H9 (cell line): ENCODE results near the gene ATP8A2. TPM values are rescaled to one million over a fixed set of nuclear protein-coding genes. Genes with fewer than 3 reads are reported as not detected.

Experiments used
- DNase-seq: peaks from one replicate; pipeline ENCODE4 v3.0.0-alpha.2; 2017
- H2AFZ ChIP-seq: one replicate; pipeline ENCODE4 v1.6.1; 2013; ENCODE audit warnings: mild to moderate bottlenecking, low read length, control low read depth, moderate library complexity
- H2AK5ac ChIP-seq: 2 replicates; pipeline ENCODE4 v1.6.1; 2013; ENCODE audit warnings: low read length, control low read depth, mixed read lengths; ENCODE audit not compliant: insufficient read length
- H2BK120ac ChIP-seq: one replicate; pipeline ENCODE4 v1.6.1; 2013; ENCODE audit warnings: low read depth, mild to moderate bottlenecking, low read length, control low read depth, inconsistent platforms; ENCODE audit not compliant: poor library complexity, severe bottlenecking
- H2BK12ac ChIP-seq: 2 replicates; pipeline ENCODE4 v1.6.1; 2013; ENCODE audit warnings: low read length, control low read depth, mixed read lengths, low read depth; ENCODE audit not compliant: insufficient read length
- H2BK15ac ChIP-seq: 2 replicates; pipeline ENCODE4 v1.6.1; 2013; ENCODE audit warnings: low read depth, low read length, control low read depth
- H2BK20ac ChIP-seq: one replicate; pipeline ENCODE4 v1.6.1; 2013; ENCODE audit warnings: low read depth, mild to moderate bottlenecking, low read length, control low read depth, inconsistent platforms; ENCODE audit not compliant: poor library complexity, severe bottlenecking
- H2BK5ac ChIP-seq: 2 replicates; pipeline ENCODE4 v1.6.1; 2013; ENCODE audit warnings: low read length, control low read depth, mixed read lengths; ENCODE audit not compliant: insufficient read length
- H3K14ac ChIP-seq: 2 replicates; pipeline ENCODE4 v1.6.1; 2013; ENCODE audit warnings: low read length, control low read depth; ENCODE audit not compliant: insufficient read depth
- H3K18ac ChIP-seq: 2 replicates; pipeline ENCODE4 v1.6.1; 2013; ENCODE audit warnings: low read depth, mild to moderate bottlenecking, mixed read lengths, low read length, control low read depth; ENCODE audit not compliant: insufficient read length
- H3K23ac ChIP-seq: 2 replicates; pipeline ENCODE4 v1.6.1; 2013; ENCODE audit warnings: low read length, control low read depth, mixed read lengths, low read depth; ENCODE audit not compliant: insufficient read length
- H3K23me2 ChIP-seq: 2 replicates; pipeline ENCODE4 v1.6.1; 2013; ENCODE audit warnings: low read depth, mild to moderate bottlenecking, mixed read lengths, low read length, control low read depth; ENCODE audit not compliant: insufficient read length, poor library complexity, severe bottlenecking
- H3K27ac ChIP-seq: 2 replicates; pipeline ENCODE4 v1.5.1; 2013; ENCODE audit warnings: low read length, control low read depth, mixed read lengths, low read depth; ENCODE audit not compliant: insufficient read length
- H3K27me3 ChIP-seq: 2 replicates; pipeline ENCODE4 v1.6.1; 2013; ENCODE audit warnings: low read length, control low read depth, inconsistent platforms; ENCODE audit not compliant: insufficient read depth
- H3K4ac ChIP-seq: 2 replicates; pipeline ENCODE4 v1.6.1; 2013; ENCODE audit warnings: low read depth, mild to moderate bottlenecking, control low read depth, inconsistent platforms, low read length, moderate library complexity
- H3K4me1 ChIP-seq: 2 replicates; pipeline ENCODE4 v1.6.1; 2013; ENCODE audit warnings: low read length, control low read depth, inconsistent platforms; ENCODE audit not compliant: insufficient read depth
- H3K4me2 ChIP-seq: 2 replicates; pipeline ENCODE4 v1.6.1; 2013; ENCODE audit warnings: low read length, control low read depth, mixed read lengths; ENCODE audit not compliant: insufficient read length, insufficient read depth
- H3K56ac ChIP-seq: 2 replicates; pipeline ENCODE4 v1.6.1; 2013; ENCODE audit warnings: low read depth, mild to moderate bottlenecking, mixed read lengths, low read length, control low read depth; ENCODE audit not compliant: insufficient read length
- H3K79me1 ChIP-seq: 2 replicates; pipeline ENCODE4 v1.6.1; 2013; ENCODE audit warnings: low read depth, mild to moderate bottlenecking, moderate library complexity, low read length, control low read depth, inconsistent platforms; ENCODE audit not compliant: insufficient read depth, poor library complexity, severe bottlenecking
- H3K79me2 ChIP-seq: 2 replicates; pipeline ENCODE4 v1.6.1; 2013; ENCODE audit warnings: low read length, control low read depth, inconsistent platforms; ENCODE audit not compliant: insufficient read depth
- H3K9ac ChIP-seq: 2 replicates; pipeline ENCODE4 v1.6.1; 2013; ENCODE audit warnings: low read length, control low read depth, mixed read lengths; ENCODE audit not compliant: insufficient read length; ENCODE audit errors: extremely low read depth
- H3K9me3 ChIP-seq: one replicate; pipeline ENCODE4 v1.6.1; 2013; ENCODE audit warnings: low read depth, low read length, inconsistent platforms; ENCODE audit not compliant: control insufficient read depth
- H3T11ph ChIP-seq: one replicate; pipeline ENCODE4 v1.6.1; 2013; ENCODE audit warnings: mild to moderate bottlenecking, low read length, control low read depth, inconsistent platforms
- H4K20me1 ChIP-seq: one replicate; pipeline ENCODE4 v1.6.1; 2013; ENCODE audit not compliant: control insufficient read depth, insufficient read length, insufficient read depth
- H4K5ac ChIP-seq: 2 replicates; pipeline ENCODE4 v1.6.1; 2013; ENCODE audit warnings: low read depth, mild to moderate bottlenecking, mixed read lengths, low read length, control low read depth; ENCODE audit not compliant: insufficient read length
- H4K8ac ChIP-seq: replicated peaks from 2 replicates; pipeline ENCODE4 v1.6.1; 2013; ENCODE audit warnings: low read length, control low read depth, mixed read lengths, low read depth; ENCODE audit not compliant: insufficient read length
- H4K91ac ChIP-seq: 2 replicates; pipeline ENCODE4 v1.6.1; 2013; ENCODE audit warnings: low read depth, mild to moderate bottlenecking, moderate library complexity, mixed read lengths, low read length, control low read depth; ENCODE audit not compliant: insufficient read length
- H3K27ac Mint-ChIP-seq, 3 experiments: 2 replicates in 2 of 3; 3 replicates in 1 of 3; pipeline ENCODE4 v1.8.0; 2020 to 2021; ENCODE audit warnings: mixed read lengths in 3 of 3, mild to moderate bottlenecking in 1 of 3, moderate library complexity in 1 of 3
- H3K27me3 Mint-ChIP-seq: 2 replicates; pipeline ENCODE4 v1.8.0; 2021; ENCODE audit warnings: low read depth, mild to moderate bottlenecking, moderate library complexity, mixed read lengths
- H3K36me3 Mint-ChIP-seq, 3 experiments: 2 replicates in 2 of 3; 3 replicates in 1 of 3; pipeline ENCODE4 v1.8.0; 2020 to 2021; ENCODE audit warnings: low read depth in 3 of 3, mixed read lengths in 3 of 3; ENCODE audit not compliant: insufficient read depth in 1 of 3
- H3K4me1 Mint-ChIP-seq, 2 experiments: 2 replicates each; pipeline ENCODE4 v1.8.0; 2020; ENCODE audit warnings: mixed read lengths in 2 of 2
- H3K4me3 Mint-ChIP-seq, 2 experiments: 2 replicates in 1 of 2; 3 replicates in 1 of 2; pipeline ENCODE4 v1.8.0; 2020 to 2021; ENCODE audit warnings: mild to moderate bottlenecking in 2 of 2, mixed read lengths in 2 of 2, moderate library complexity in 1 of 2
- H3K9me3 Mint-ChIP-seq, 2 experiments: 2 replicates in 1 of 2; 3 replicates in 1 of 2; pipeline ENCODE4 v1.8.0; 2020; ENCODE audit warnings: mild to moderate bottlenecking in 2 of 2, mixed read lengths in 2 of 2, moderate library complexity in 1 of 2
- CTCF ChIP-seq: fragments of 200-600 bp; sonication (generic); conservative IDR thresholded peaks from 3 replicates; pipeline ENCODE4 v1.8.0; 2021; ENCODE audit warnings: antibody characterized with exemption, mild to moderate bottlenecking
- WGBS: extraction: QIAGEN DNeasy Blood & Tissue Kit; methylation state at CpG from one replicate; pipeline ENCODE4 v1.1.7; 2013; ENCODE audit warnings: missing lambda C conversion rate, low lambda C conversion rate, mixed read lengths; ENCODE audit not compliant: insufficient read length; ENCODE audit errors: extremely low coverage; 5-methylcytosine and 5-hydroxymethylcytosine counted together
- total RNA-seq: library from RNA; stranded (reverse); gene quantifications from 2 replicates; pipeline ENCODE4 v1.2.1, GENCODE V29; 2021

The ATP8A2 gene
- total RNA-seq, 1 experiment from 2014 or later: 18.2 TPM

GRCh38 chr13:26011996-26012821, 640.4 kb downstream of the ATP8A2 start:
- H3T11ph ChIP-seq: no peak overlapping the region
- H3K4ac ChIP-seq: no peak overlapping the region
- H3K23me2 ChIP-seq: no peaks in the 10 kb centered on the region
- no peak for TF ChIP-seq CTCF
- H3K14ac ChIP-seq: 0 out of 2 replicates have a peak overlapping the region, but pooled peaks have one; percentile 17
- H3K79me2 ChIP-seq: no peaks in the 10 kb centered on the region
- H3K27me3 ChIP-seq: no peaks in the 10 kb centered on the region
- no peak overlapping the region for H4K91ac ChIP-seq
- H3K4me2 ChIP-seq: no peak overlapping the region
- peak overlapping the region in 1 of 3 experiments; percentile 65; a peak in 1 of 7 replicates for H3K27ac Mint-ChIP-seq
- no peaks in the 10 kb centered on the region for H4K20me1 ChIP-seq
- WGBS: no CpG with 5 or more reads among the region's 53 CpGs
- H3K36me3 Mint-ChIP-seq: no peaks in the 10 kb centered on the region; a peak in 1 of 7 replicates
- H3K79me1 ChIP-seq: no peaks in the 10 kb centered on the region
- peaks cover 17 to 26% of the 10 kb centered on the region in 2 experiments for H3K4me1 Mint-ChIP-seq
- H3K18ac ChIP-seq: no peak overlapping the region
- H2BK15ac ChIP-seq: no peak overlapping the region
- no peak overlapping the region for H3K4me3 Mint-ChIP-seq
- H3K9me3 Mint-ChIP-seq: peaks cover 0 to 2% of the 10 kb centered on the region in 2 experiments; a peak in 1 of 5 replicates
- H2BK20ac ChIP-seq: no peak overlapping the region
- H3K9ac ChIP-seq: no peak overlapping the region
- no peak overlapping the region for H4K8ac ChIP-seq
- peaks cover 3% of the 10 kb centered on the region for H3K27me3 Mint-ChIP-seq
- no peak overlapping the region for H4K5ac ChIP-seq
- H3K23ac ChIP-seq: no peak overlapping the region
- H2BK12ac ChIP-seq: no peak overlapping the region
- H3K4me1 ChIP-seq: no peaks in the 10 kb centered on the region
- H2BK5ac ChIP-seq: no peak overlapping the region
- no peak overlapping the region for H3K27ac ChIP-seq
- no peak overlapping the region for H2AK5ac ChIP-seq
- H2AFZ ChIP-seq: no peak overlapping the region
- H2BK120ac ChIP-seq: no peak overlapping the region
- no peaks in the 10 kb centered on the region for H3K9me3 ChIP-seq
- no peak overlapping the region for H3K56ac ChIP-seq
- no peak for DNase-seq
